SK-N-SH treated with all-trans-retinoic acid at 6 μM for 48 hours (cell line): ENCODE results near the gene ZEB1.

Experiments used
- TCF4 ChIP-seq: fragments of 250-450 bp; sonication (Bioruptor Pico); IDR thresholded peaks from 2 replicates; pipeline ENCODE4 v1.8.0; 2021; ENCODE audit warnings: mild to moderate bottlenecking, moderate library complexity, borderline replicate concordance
- ZNF8 ChIP-seq: fragments of 450-650 bp; formaldehyde crosslinking; IDR thresholded peaks from 2 replicates; pipeline ENCODE4 v1.5.0; 2020; ENCODE audit warnings: mild to moderate bottlenecking, moderate library complexity

- no peak for TF ChIP-seq TCF4 (CRISPR knock-in tag)
- no peak for TF ChIP-seq ZNF8 (CRISPR knock-in tag)
Observed at GRCh38 chr10:31359979-31360378, 41.0 kb downstream of the ZEB1 start.
